T-helper 22 cell (primary cell): ENCODE results near the gene PNPLA6.
"Not testable (repeated sequence)": the region's sequence is repeated elsewhere in the genome, so short reads cannot be mapped to it uniquely, and the experiment has no call there.

Experiments
- DNase-seq: peaks from one replicate; pipeline ENCODE4 v3.0.0-alpha.2; 2020; ENCODE audit warnings: low read depth

The PNPLA6 gene

DNA sequence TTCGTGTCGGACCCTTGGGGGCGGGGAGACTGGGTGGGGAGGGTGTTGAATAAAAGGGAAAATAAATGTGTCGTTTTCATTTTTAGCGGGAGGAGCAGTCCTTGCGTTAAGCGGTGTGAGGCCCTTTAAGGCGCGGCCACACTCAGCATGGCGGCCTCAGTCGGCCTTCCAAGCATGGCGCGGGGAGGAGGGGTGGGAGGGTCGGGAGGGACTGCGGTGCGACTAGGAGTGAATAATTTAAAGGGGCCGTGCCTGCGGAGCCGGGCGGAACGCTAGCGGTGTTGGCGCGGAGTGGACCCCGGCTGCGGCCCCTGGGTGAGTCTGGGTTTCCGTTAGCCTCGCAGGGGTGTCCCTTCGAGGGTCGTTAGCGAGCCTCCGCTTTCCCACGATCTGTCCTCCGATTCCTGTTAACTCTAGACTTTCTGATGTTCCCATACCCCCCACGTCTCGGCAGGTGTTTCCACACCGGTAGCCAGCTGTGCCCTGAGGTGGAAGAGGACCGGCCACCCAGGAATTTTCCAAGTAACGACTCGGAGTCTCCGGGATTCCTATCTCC, 1.5 kb upstream of the PNPLA6 start:
- DNase-seq: peak; percentile 78

- no peak for DNase-seq
Measured at GRCh38 chr19:7534531-7535046, 928 bp upstream of the PNPLA6 start.

DNA sequence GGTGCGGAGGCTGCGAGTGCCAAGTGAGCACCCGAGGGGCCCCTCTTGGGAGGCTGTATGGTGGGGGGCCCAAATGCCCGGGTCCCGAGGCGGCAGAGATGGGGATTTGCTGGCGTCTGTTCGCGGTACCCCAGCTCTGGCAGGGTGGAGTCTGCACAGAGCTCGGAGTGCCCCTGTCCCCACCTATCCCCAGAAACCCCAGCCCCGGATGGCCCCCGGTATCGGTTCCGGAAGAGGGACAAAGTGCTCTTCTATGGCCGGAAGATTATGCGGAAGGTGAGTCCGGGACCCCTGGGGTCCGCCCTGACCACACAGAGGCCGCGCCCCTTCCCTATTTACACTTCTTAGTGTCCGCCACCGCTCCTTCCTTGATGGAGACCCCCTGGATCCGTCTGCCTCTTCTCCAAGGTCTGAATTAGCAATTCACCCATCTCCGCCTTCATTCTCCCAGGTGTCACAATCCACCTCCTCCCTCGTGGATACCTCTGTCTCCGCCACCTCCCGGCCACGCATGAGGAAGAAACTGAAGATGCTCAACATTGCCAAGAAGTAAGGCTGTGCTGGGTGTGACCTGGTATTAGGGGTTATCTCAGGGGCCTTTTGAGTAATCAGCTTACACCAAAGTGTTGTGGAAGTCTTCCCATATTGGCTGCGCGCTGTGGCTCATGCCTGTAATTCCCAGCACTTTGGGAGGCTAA, 630 bp downstream of the PNPLA6 start:
- DNase-seq: no peak

- not testable (repeated sequence) for DNase-seq
Measured at GRCh38 chr19:7538990-7539389, 3.5 kb downstream of the PNPLA6 start.

DNA sequence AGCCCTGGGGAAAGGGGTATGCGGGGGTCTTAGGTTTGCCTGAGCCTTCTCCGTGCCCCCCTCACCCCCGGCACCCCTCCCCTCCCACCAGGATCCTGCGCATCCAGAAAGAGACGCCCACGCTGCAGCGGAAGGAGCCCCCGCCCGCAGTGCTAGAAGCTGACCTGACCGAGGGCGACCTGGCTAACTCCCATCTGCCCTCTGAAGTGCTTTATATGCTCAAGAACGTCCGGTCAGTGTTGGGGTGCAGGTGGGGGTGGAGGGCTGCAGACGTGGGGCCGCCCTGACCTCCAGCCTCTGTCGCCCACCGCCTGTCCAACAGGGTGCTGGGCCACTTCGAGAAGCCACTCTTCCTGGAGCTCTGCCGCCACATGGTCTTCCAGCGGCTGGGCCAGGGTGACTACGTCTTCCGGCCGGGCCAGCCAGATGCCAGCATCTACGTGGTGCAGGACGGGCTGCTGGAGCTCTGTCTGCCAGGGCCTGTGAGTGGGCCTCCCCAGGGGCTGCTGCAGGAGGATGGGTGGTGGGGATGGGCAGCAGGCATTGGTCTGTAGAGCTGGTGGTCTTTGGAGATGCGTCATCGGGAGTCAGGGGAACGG, 4.4 kb downstream of the PNPLA6 start:
- no peak for DNase-seq

GRCh38 chr19:7540761-7541474, 5.4 kb downstream of the PNPLA6 start:
- no peak for DNase-seq

GRCh38 chr19:7541475-7541824, 5.9 kb downstream of the PNPLA6 start:
- no peak for DNase-seq

GRCh38 chr19:7541828-7542443, 6.4 kb downstream of the PNPLA6 start:
- no peak for DNase-seq

GRCh38 chr19:7542556-7543348, 7.2 kb downstream of the PNPLA6 start:
- no peak for DNase-seq

DNA sequence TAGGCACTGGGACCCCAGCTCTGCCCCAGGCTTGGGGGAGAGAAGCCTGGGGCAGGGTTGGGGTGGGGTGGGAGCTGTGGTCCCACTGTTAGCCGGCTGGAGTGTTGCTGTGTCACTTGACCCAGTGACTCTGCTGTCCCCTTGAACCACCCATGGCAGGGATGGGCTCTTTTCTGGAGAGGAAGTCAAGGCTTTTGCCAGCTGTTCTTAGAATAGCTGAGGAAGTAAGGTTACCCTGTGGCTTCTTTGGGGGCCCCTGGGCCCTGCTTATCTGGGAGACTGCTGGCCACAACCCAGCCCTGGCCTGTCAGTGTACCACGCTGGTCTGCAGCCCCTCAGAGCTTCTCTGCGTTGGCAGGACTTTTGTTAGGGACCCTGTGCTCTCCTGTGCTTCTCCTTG, 9.1 kb downstream of the PNPLA6 start:
- no peak for DNase-seq

DNA sequence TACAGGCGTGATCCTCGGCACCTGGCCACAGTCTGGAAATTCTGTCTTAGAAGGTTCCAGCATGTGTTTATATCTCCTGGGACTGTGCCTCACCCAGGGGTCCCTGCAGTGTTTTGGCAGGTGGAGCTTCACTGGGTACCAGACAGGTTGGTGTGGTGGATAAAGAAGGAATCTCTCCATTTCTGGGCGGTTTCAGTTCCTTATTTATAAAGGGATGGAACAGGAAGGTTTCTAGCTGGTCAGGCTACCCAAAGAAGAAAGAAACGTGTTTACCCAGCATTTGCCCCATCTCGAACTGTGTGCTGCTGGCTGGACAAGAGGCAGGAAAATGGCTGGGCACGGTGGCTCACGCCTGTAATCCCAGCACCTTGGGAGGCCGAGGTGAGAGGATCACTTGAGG, 9.8 kb downstream of the PNPLA6 start:
- DNase-seq: no peak

- no peak for DNase-seq
Measured at GRCh38 chr19:7545904-7546303, 10.4 kb downstream of the PNPLA6 start.

GRCh38 chr19:7547159-7547558, 11.6 kb downstream of the PNPLA6 start:
- no peak for DNase-seq

DNA sequence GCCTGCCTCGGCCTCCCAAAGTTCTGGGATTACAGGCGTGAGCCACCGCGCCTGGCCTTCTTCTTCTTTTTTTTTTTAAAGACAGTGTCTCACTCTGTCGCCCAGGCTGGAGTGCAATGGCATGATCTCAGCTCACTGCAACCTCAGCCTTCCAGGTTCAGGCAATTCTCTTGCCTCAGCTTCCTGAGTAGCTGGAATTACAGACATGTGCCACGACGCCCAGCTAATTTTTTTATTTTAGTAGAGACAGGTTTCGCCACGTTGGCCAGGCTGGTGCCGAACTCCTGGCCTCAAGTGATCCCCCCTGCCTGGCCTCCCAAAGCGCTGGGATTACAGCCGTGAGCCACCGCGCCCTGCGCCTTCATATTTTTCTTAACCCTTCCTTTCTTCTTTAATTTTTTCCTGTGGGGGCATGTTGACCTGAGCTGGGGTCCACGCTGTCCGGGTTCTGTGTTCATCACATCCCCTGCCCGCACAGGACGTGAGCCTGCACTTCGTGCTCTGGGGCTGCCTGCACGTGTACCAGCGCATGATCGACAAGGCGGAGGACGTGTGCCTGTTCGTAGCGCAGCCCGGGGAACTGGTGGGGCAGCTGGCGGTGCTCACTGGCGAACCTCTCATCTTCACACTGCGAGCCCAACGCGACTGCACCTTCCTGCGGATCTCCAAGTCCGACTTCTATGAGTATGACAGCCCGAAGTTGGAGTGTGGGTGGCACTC, 14.1 kb downstream of the PNPLA6 start:
- no peak for DNase-seq

DNA sequence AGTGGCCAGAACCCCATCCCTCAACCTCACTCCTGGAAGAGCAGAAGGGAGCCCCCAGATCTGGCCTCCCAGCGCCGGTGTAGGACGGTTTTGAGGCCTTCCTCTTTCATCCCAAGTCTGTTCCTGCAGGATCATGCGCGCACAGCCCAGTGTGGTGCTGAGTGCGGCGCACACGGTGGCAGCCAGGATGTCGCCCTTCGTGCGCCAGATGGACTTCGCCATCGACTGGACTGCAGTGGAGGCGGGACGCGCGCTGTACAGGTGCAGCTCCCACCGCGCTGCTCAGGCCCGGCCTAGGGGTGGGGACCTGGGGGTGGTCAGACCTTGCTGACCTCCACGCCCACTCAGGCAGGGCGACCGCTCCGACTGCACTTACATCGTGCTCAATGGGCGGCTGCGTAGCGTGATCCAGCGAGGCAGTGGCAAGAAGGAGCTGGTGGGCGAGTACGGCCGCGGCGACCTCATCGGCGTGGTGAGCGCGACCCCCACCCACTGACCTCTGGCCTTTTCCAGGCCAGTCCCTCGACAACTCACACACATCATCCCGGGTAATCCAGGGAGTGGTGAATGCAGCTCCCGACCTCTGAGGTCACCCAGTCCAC, 14.8 kb downstream of the PNPLA6 start:
- no peak for DNase-seq

DNA sequence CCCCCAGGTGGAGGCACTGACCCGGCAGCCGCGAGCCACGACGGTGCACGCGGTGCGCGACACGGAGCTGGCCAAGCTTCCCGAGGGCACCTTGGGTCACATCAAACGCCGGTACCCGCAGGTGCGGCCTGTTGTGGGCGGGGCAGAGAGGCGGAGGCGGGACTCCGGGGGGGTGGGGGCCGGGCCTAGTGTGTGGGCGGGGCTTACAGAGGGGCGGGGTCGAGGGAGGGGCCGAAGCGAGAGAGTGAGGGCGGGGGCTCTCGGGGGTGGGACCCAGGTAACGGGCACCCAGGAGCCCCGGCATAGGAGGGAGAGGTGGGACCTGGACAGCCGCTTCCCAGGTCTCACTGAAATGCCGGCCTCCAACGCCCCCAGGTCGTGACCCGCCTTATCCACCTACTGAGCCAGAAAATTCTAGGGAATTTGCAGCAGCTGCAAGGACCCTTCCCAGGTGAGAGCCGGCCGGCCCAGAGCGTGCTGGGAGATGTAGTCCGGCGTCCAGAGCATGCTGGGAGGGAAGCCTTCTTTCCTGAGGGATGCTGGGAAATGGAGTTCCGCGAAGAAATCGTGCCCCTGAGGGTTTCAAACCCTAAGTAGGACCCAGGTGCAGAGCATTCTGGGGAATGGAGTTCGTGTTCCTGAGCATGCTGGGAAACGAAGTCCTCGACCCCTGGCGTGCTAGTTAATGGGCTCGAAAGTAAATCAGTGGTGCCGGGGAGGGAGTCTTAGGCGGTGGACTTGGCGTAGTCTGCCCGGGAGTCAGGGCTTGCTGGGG, 15.7 kb downstream of the PNPLA6 start:
- no peak for DNase-seq

GRCh38 chr19:7552781-7553180, 17.3 kb downstream of the PNPLA6 start:
- no peak for DNase-seq

DNA sequence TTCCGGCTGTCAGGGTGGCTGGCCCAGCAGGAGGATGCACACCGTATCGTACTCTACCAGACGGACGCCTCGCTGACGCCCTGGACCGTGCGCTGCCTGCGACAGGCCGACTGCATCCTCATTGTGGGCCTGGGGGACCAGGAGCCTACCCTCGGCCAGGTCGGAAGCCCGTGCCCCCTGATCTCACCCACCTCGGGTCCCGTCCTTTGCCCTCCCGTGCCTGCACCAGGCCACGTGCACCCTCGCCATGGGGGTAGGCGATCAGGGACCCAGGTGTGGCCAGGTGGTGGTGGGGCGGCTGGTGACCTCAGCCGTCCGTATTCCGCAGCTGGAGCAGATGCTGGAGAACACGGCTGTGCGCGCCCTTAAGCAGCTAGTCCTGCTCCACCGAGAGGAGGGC, 19.0 kb downstream of the PNPLA6 start:
- no peak for DNase-seq

GRCh38 chr19:7554990-7555864, 19.7 kb downstream of the PNPLA6 start:
- DNase-seq: no peak
